Stimulated activated CD4-positive, alpha-beta T cell treated with anti-CD3 and anti-CD28 coated beads, Interleukin-15, amount 100 ng/mL, for 1 hour (primary cell): Measurements from ENCODE around the gene RCOR2.

ENCODE experiments used
- DNase-seq, 2 donors: peaks; one replicate each; pipeline ENCODE4 v3.0.0-alpha.2; 2020; ENCODE audit warnings: low read depth in 1 of 2, low spot score in 1 of 2

Gene RCOR2

GRCh38 chr11:63907808-63908530, 9.0 kb downstream of the RCOR2 start:
- DNase-seq = no peak

- DNase-seq = no peak
These were observed 9.9 kb downstream of the RCOR2 start for GRCh38 chr11:63907063-63907462.

GRCh38 chr11:63906585-63906984, 10.4 kb downstream of the RCOR2 start:
- DNase-seq = peak; percentile 25 to 51

- no peak for DNase-seq
These were observed 10.9 kb downstream of the RCOR2 start for GRCh38 chr11:63906087-63906486.

- no peak for DNase-seq
These were observed 11.8 kb downstream of the RCOR2 start for GRCh38 chr11:63905179-63905578.

- DNase-seq = no peak
These were observed 12.2 kb downstream of the RCOR2 start for GRCh38 chr11:63904743-63905142.

GRCh38 chr11:63903884-63904283, 13.1 kb downstream of the RCOR2 start:
- no peak for DNase-seq

- no peak for DNase-seq
These were observed 15.3 kb downstream of the RCOR2 start for GRCh38 chr11:63901660-63902059.

- no peak for DNase-seq
These were observed 19.4 kb downstream of the RCOR2 start for GRCh38 chr11:63897459-63898146.

- DNase-seq = no peak
These were observed 20.9 kb downstream of the RCOR2 start for GRCh38 chr11:63896071-63896470.

GRCh38 chr11:63893355-63893754, 23.6 kb downstream of the RCOR2 start:
- DNase-seq = no peak

- no peak for DNase-seq
These were observed 24.7 kb downstream of the RCOR2 start for GRCh38 chr11:63892228-63892627.

- no peak for DNase-seq
These were observed 26.6 kb downstream of the RCOR2 start for GRCh38 chr11:63890368-63890767.

- DNase-seq = no peak
These were observed 27.6 kb downstream of the RCOR2 start for GRCh38 chr11:63889344-63889743.

GRCh38 chr11:63888170-63889086, 28.5 kb downstream of the RCOR2 start:
- DNase-seq = peak; percentile 27 to 43

GRCh38 chr11:63887386-63887999, 29.5 kb downstream of the RCOR2 start:
- no peak for DNase-seq

GRCh38 chr11:63884196-63884932, 32.6 kb downstream of the RCOR2 start:
- DNase-seq = no peak

GRCh38 chr11:63883791-63884190, 33.2 kb downstream of the RCOR2 start:
- no peak for DNase-seq

- DNase-seq = no peak
These were observed 34.3 kb downstream of the RCOR2 start for GRCh38 chr11:63882555-63883242.

GRCh38 chr11:63880403-63880790, 36.6 kb downstream of the RCOR2 start:
- no peak for DNase-seq
